Spleen (tissue), 11 donors: ENCODE measurements around the gene SPTBN1. TPM values are rescaled to one million over a fixed set of nuclear protein-coding genes. Genes with fewer than 3 reads are reported as not detected.

Experiments
- DNase-seq: peaks from one replicate; pipeline ENCODE4 v3.0.0-alpha.2; 2020
- H3K27ac ChIP-seq, 8 donors: fragments of 200-600 bp; sonication (generic) in 7 of 8; 1 replicate in 4 of 8; 2 replicates in 4 of 8; pipeline versions ENCODE4 v1.5.0 to v1.8.0; 2016 to 2021; ENCODE audit warnings: inconsistent platforms in 4 of 8, mild to moderate bottlenecking in 4 of 8, moderate library complexity in 1 of 8
- H3K27me3 ChIP-seq, 7 donors: fragments of 200-600 bp; sonication (generic) in 6 of 7; replicated peaks in 1 of 7; 1 replicate in 4 of 7; 2 replicates in 3 of 7; pipeline versions ENCODE4 v1.5.0 to v1.8.0; 2016 to 2021; ENCODE audit warnings: inconsistent platforms in 3 of 7, mild to moderate bottlenecking in 1 of 7
- H3K36me3 ChIP-seq, 6 donors: fragments of 200-600 bp; sonication (generic) in 5 of 6; 1 replicate in 4 of 6; 2 replicates in 2 of 6; pipeline versions ENCODE4 v1.5.0 to v1.8.0; 2016 to 2021; ENCODE audit warnings: inconsistent platforms in 2 of 6
- H3K4me1 ChIP-seq, 6 donors: fragments of 200-600 bp; sonication (generic) in 5 of 6; 1 replicate in 3 of 6; 2 replicates in 3 of 6; pipeline versions ENCODE4 v1.5.0 to v1.8.0; 2016 to 2021; ENCODE audit warnings: inconsistent platforms in 3 of 6
- H3K4me3 ChIP-seq, 8 donors: fragments of 200-600 bp; sonication (generic) in 7 of 8; 1 replicate in 4 of 8; 2 replicates in 4 of 8; pipeline versions ENCODE4 v1.5.0 to v1.8.0; 2016 to 2021; ENCODE audit warnings: inconsistent platforms in 4 of 8, mild to moderate bottlenecking in 4 of 8, moderate library complexity in 2 of 8
- H3K9me3 ChIP-seq, 8 donors: fragments of 200-600 bp; sonication (generic) in 7 of 8; 1 replicate in 4 of 8; 2 replicates in 4 of 8; pipeline versions ENCODE4 v1.5.0 to v1.8.0; 2016 to 2021; ENCODE audit warnings: inconsistent platforms in 4 of 8
- POLR2A ChIP-seq, 3 donors: fragments of 450-650 bp; IDR thresholded peaks; one replicate each; pipeline ENCODE4 v1.5.1; 2017; ENCODE audit warnings: antibody characterized with exemption in 3 of 3, mild to moderate bottlenecking in 1 of 3
- POLR2AphosphoS5 ChIP-seq, 3 donors: sonication (generic); formaldehyde crosslinking; IDR thresholded peaks; one replicate each; pipeline ENCODE4 v1.5.1; 2017; ENCODE audit warnings: antibody characterized with exemption in 3 of 3
- WGBS, 5 donors: extraction: QIAGEN DNeasy Blood & Tissue Kit in 3 of 5; methylation state at CpG; one replicate each; pipeline versions ENCODE4 v1.1.5 to v1.1.7; 2013 to 2018; 5-methylcytosine and 5-hydroxymethylcytosine counted together
- intact Hi-C: fragments of 100-400 bp; cut with DNase I; formaldehyde crosslinking; loops from one replicate; pipeline ENCODE4 v1.15.0; 2023; ENCODE audit warnings: low total_unique reads
- polyA plus RNA-seq, 3 donors: library from polyadenylated mRNA; stranded (reverse); fragments of 200-250 nt; gene quantifications; one replicate each; pipeline ENCODE4 v1.2.1, GENCODE V29; 2013
- total RNA-seq, 7 donors: library from RNA; depleted of rRNA in 3 of 7; stranded (reverse); fragments of >200 nt in 3 of 7; fragmentation: NEBNext Ultra II Directional in 4 of 7; extraction: Animal tissue kit (Norgen Biotek cat#: 25700) in 4 of 7; gene quantifications; one replicate each; pipeline versions ENCODE4 v1.1.0 to v1.2.1, GENCODE V29; 2016 to 2021
- TF ChIP-seq, protein P1 (sequence below), 11 experiments: fragments of 200-600 bp in 7 of 11; fragments of 450-650 bp in 4 of 11; sonication (generic) in 4 of 11; IDR thresholded peaks in 8 of 11; conservative IDR thresholded peaks in 3 of 11; 1 replicate in 7 of 11; 2 replicates in 4 of 11; pipeline versions ENCODE4 v1.4.0 to v1.8.0; 2016 to 2021; ENCODE audit warnings: antibody characterized with exemption in 11 of 11, inconsistent platforms in 4 of 11, mild to moderate bottlenecking in 1 of 11
- donor health status: healthy with polysubstance abuse.
- donor health status: DM: no; HTN: no; CAD: no; lungs with moderate emphysema.
- donor health status: DM: no; HTN: no; CAD: no.
- donor health status: Bipolar disorder and iron deficiency.
- donor health status: healthy.
- donor health status: DM: no; HTN: no; CAD: no.
- donor health status: DM: yes; HTN: yes; CAD: no.

Gene SPTBN1
- total and polyA plus RNA-seq, 10 donors, result 32.7 to 352 (median 269) TPM

GRCh38 chr2:54681416-54681815, 225.3 kb downstream of the SPTBN1 start:
- peak overlapping the region in 1 of 8 donors; percentile 40 for H3K27ac ChIP-seq
- 52 to 78% (median 76%) methylated on average over 6 of the region's 6 CpGs for WGBS, 5 donors
- DNase-seq, result no peak
- H3K4me1 ChIP-seq, result peaks cover 0 to 19% (median 13%) of the 10 kb centered on the region in 6 donors
- intact Hi-C loops, result no loop called here
- no peaks in the 10 kb centered on the region for H3K36me3 ChIP-seq
- TF ChIP-seq POLR2AphosphoS5 (IDR thresholded peaks at IDR 0.05) (no peak), POLR2A (IDR thresholded peaks at IDR 0.05) (no peak)
- TF ChIP-seq, protein P1, sequence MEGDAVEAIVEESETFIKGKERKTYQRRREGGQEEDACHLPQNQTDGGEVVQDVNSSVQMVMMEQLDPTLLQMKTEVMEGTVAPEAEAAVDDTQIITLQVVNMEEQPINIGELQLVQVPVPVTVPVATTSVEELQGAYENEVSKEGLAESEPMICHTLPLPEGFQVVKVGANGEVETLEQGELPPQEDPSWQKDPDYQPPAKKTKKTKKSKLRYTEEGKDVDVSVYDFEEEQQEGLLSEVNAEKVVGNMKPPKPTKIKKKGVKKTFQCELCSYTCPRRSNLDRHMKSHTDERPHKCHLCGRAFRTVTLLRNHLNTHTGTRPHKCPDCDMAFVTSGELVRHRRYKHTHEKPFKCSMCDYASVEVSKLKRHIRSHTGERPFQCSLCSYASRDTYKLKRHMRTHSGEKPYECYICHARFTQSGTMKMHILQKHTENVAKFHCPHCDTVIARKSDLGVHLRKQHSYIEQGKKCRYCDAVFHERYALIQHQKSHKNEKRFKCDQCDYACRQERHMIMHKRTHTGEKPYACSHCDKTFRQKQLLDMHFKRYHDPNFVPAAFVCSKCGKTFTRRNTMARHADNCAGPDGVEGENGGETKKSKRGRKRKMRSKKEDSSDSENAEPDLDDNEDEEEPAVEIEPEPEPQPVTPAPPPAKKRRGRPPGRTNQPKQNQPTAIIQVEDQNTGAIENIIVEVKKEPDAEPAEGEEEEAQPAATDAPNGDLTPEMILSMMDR (IDR thresholded peaks at IDR 0.05 in 8 of 11, conservative IDR thresholded peaks at IDR 0.05 in 3 of 11), result no peak
- H3K9me3 ChIP-seq, result no peaks in the 10 kb centered on the region
- H3K27me3 ChIP-seq, result no peaks in the 10 kb centered on the region
- no peak overlapping the region for H3K4me3 ChIP-seq

GRCh38 chr2:54683596-54683995, 227.5 kb downstream of the SPTBN1 start:
- no peak overlapping the region for H3K4me3 ChIP-seq
- no peak overlapping the region for H3K27ac ChIP-seq
- 64 to 85% (median 71%) methylated on average over 2 of the region's 2 CpGs for WGBS, 5 donors
- no peaks in the 10 kb centered on the region for H3K9me3 ChIP-seq
- intact Hi-C loops, result no loop called here
- TF ChIP-seq, protein P1 (IDR thresholded peaks at IDR 0.05 in 8 of 11, conservative IDR thresholded peaks at IDR 0.05 in 3 of 11), result no peak
- TF ChIP-seq POLR2A (IDR thresholded peaks at IDR 0.05), result no peak
- no peak for TF ChIP-seq POLR2AphosphoS5 (IDR thresholded peaks at IDR 0.05)
- no peak for DNase-seq
- H3K36me3 ChIP-seq, result no peaks in the 10 kb centered on the region
- H3K4me1 ChIP-seq, result peaks cover 0 to 15% (median 11%) of the 10 kb centered on the region in 6 donors
- H3K27me3 ChIP-seq, result no peaks in the 10 kb centered on the region

- Histone ChIP-seq H3K4me1 (peaks cover 0 to 11% (median 6%) of the 10 kb centered on the region in 6 donors), H3K27me3 (no peaks in the 10 kb centered on the region), H3K9me3 (no peaks in the 10 kb centered on the region), H3K36me3 (no peaks in the 10 kb centered on the region), H3K27ac (no peak overlapping the region), H3K4me3 (no peak overlapping the region)
- DNase-seq, result no peak
- intact Hi-C loops, result no loop called here
- WGBS, 5 donors, result 73 to 85% (median 77%) methylated on average over 4 of the region's 4 CpGs
- TF ChIP-seq POLR2A (IDR thresholded peaks at IDR 0.05) (no peak), POLR2AphosphoS5 (IDR thresholded peaks at IDR 0.05) (no peak)
- TF ChIP-seq, protein P1 (IDR thresholded peaks at IDR 0.05 in 8 of 11, conservative IDR thresholded peaks at IDR 0.05 in 3 of 11), result no peak
These were observed 229.2 kb downstream of the SPTBN1 start for GRCh38 chr2:54685263-54685775.

- intact Hi-C loops, result no loop called here
- Histone ChIP-seq H3K27me3 (no peaks in the 10 kb centered on the region), H3K36me3 (no peaks in the 10 kb centered on the region), H3K4me1 (no peaks in the 10 kb centered on the region), H3K9me3 (no peaks in the 10 kb centered on the region), H3K4me3 (no peak overlapping the region), H3K27ac (no peak overlapping the region)
- no peak for TF ChIP-seq POLR2A (IDR thresholded peaks at IDR 0.05)
- no peak for TF ChIP-seq POLR2AphosphoS5 (IDR thresholded peaks at IDR 0.05)
- TF ChIP-seq, protein P1 (IDR thresholded peaks at IDR 0.05 in 8 of 11, conservative IDR thresholded peaks at IDR 0.05 in 3 of 11), result no peak
- 63 to 78% (median 68%) methylated on average over 4 of the region's 4 CpGs for WGBS, 5 donors
- no peak for DNase-seq
These were observed 231.5 kb downstream of the SPTBN1 start for GRCh38 chr2:54687595-54688152.
